ENCODE measurements around the gene SFTA2.

SFTA2 gene

DNA sequence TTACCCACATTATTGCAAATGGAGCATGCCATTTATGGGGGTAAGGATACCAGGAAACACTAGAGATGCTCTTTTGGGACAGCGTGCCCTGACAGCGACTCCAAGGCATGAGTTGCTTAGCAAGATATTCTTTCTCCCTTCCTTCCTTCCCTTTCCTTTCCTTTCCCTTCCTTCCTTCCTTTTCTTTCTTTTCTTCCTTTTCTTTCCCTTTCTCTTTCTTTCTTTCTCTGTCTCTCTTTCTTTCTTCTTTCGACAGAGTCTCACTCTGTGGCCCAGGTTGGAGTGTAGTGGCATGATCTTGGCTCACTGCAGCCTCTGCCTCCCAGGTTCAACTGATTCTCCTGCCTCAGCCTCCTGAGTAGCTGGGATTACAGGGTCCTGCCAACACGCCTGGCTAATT is 12.1 kb upstream of the SFTA2 start:
- no peak for TF ChIP-seq PPARA (CRISPR knock-in tag; IDR thresholded peaks at IDR 0.05; ENCODE audit: borderline replicate concordance)
- no peak for TF ChIP-seq RARB (CRISPR knock-in tag; IDR thresholded peaks at IDR 0.05)
- TF ChIP-seq, protein P1, sequence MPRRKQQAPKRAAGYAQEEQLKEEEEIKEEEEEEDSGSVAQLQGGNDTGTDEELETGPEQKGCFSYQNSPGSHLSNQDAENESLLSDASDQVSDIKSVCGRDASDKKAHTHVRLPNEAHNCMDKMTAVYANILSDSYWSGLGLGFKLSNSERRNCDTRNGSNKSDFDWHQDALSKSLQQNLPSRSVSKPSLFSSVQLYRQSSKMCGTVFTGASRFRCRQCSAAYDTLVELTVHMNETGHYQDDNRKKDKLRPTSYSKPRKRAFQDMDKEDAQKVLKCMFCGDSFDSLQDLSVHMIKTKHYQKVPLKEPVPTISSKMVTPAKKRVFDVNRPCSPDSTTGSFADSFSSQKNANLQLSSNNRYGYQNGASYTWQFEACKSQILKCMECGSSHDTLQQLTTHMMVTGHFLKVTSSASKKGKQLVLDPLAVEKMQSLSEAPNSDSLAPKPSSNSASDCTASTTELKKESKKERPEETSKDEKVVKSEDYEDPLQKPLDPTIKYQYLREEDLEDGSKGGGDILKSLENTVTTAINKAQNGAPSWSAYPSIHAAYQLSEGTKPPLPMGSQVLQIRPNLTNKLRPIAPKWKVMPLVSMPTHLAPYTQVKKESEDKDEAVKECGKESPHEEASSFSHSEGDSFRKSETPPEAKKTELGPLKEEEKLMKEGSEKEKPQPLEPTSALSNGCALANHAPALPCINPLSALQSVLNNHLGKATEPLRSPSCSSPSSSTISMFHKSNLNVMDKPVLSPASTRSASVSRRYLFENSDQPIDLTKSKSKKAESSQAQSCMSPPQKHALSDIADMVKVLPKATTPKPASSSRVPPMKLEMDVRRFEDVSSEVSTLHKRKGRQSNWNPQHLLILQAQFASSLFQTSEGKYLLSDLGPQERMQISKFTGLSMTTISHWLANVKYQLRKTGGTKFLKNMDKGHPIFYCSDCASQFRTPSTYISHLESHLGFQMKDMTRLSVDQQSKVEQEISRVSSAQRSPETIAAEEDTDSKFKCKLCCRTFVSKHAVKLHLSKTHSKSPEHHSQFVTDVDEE (CRISPR knock-in tag; IDR thresholded peaks at IDR 0.05), result no peak
- TF ChIP-seq OSR1 (CRISPR knock-in tag; IDR thresholded peaks at IDR 0.05), result no peak
- TF ChIP-seq, protein P2, sequence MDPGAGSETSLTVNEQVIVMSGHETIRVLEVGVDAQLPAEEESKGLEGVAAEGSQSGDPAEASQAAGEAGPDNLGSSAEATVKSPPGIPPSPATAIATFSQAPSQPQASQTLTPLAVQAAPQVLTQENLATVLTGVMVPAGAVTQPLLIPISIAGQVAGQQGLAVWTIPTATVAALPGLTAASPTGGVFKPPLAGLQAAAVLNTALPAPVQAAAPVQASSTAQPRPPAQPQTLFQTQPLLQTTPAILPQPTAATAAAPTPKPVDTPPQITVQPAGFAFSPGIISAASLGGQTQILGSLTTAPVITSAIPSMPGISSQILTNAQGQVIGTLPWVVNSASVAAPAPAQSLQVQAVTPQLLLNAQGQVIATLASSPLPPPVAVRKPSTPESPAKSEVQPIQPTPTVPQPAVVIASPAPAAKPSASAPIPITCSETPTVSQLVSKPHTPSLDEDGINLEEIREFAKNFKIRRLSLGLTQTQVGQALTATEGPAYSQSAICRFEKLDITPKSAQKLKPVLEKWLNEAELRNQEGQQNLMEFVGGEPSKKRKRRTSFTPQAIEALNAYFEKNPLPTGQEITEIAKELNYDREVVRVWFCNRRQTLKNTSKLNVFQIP (CRISPR knock-in tag; IDR thresholded peaks at IDR 0.05; ENCODE audit: borderline replicate concordance, low read depth), result no peak
- no peak for ATAC-seq

DNA sequence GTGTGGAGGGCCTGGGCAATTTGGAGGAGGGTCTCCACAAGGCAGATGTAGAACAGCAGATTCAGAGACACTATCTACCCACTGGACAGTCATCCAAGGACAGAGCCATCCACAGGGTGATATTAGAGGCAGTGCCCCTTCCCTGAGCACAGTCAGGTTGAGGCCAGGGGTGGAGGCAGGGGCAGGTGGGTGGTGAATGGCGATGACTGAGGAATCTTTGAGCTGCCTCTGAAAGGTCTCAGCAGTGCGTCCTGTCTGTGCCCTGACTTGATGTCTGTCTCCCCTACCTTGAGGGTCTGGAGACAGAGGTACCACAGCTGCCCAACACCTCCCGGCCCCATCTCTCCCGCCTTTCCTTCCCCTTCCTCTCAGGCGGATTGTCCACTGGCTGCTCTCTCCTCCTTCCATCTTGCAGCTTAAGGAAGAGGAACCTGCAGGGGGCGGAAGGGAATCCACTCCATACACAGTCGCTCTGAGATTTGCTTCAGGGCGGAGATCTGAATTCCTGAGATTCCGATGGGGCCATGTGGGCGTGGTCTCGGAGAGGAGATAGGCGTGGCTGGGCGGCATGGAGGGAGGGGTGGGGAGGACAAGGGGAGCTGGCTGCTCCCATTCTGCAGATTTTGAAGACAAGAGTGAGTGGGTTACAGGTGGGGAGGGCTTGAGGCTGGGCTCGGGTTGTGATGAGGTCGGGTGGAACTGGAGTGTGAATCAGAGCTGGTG is 10.5 kb upstream of the SFTA2 start:
- TF ChIP-seq TCF4 (CRISPR knock-in tag; IDR thresholded peaks at IDR 0.05; ENCODE audit: borderline replicate concordance) (no peak), ESRRG (CRISPR knock-in tag; IDR thresholded peaks at IDR 0.05) (no peak), OSR1 (CRISPR knock-in tag; IDR thresholded peaks at IDR 0.05) (no peak), TOX (CRISPR knock-in tag; IDR thresholded peaks at IDR 0.05; ENCODE audit: borderline replicate concordance) (no peak), ISL1 (CRISPR knock-in tag; IDR thresholded peaks at IDR 0.05) (no peak), ZFP3 (CRISPR knock-in tag; IDR thresholded peaks at IDR 0.05) (no peak), BACH2 (CRISPR knock-in tag; IDR thresholded peaks at IDR 0.05; ENCODE audit: borderline replicate concordance) (no peak), PPARA (CRISPR knock-in tag; IDR thresholded peaks at IDR 0.05; ENCODE audit: borderline replicate concordance) (no peak)
- TF ChIP-seq, protein P3, sequence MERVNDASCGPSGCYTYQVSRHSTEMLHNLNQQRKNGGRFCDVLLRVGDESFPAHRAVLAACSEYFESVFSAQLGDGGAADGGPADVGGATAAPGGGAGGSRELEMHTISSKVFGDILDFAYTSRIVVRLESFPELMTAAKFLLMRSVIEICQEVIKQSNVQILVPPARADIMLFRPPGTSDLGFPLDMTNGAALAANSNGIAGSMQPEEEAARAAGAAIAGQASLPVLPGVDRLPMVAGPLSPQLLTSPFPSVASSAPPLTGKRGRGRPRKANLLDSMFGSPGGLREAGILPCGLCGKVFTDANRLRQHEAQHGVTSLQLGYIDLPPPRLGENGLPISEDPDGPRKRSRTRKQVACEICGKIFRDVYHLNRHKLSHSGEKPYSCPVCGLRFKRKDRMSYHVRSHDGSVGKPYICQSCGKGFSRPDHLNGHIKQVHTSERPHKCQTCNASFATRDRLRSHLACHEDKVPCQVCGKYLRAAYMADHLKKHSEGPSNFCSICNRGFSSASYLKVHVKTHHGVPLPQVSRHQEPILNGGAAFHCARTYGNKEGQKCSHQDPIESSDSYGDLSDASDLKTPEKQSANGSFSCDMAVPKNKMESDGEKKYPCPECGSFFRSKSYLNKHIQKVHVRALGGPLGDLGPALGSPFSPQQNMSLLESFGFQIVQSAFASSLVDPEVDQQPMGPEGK (CRISPR knock-in tag; IDR thresholded peaks at IDR 0.05; ENCODE audit: borderline replicate concordance), result no peak
- TF ChIP-seq, protein P1 (CRISPR knock-in tag; IDR thresholded peaks at IDR 0.05), result no peak
- TF ChIP-seq, protein P4, sequence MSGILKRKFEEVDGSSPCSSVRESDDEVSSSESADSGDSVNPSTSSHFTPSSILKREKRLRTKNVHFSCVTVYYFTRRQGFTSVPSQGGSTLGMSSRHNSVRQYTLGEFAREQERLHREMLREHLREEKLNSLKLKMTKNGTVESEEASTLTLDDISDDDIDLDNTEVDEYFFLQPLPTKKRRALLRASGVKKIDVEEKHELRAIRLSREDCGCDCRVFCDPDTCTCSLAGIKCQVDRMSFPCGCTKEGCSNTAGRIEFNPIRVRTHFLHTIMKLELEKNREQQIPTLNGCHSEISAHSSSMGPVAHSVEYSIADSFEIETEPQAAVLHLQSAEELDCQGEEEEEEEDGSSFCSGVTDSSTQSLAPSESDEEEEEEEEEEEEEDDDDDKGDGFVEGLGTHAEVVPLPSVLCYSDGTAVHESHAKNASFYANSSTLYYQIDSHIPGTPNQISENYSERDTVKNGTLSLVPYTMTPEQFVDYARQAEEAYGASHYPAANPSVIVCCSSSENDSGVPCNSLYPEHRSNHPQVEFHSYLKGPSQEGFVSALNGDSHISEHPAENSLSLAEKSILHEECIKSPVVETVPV (CRISPR knock-in tag; IDR thresholded peaks at IDR 0.05), result no peak
- peak; percentile 96 for ATAC-seq

DNA sequence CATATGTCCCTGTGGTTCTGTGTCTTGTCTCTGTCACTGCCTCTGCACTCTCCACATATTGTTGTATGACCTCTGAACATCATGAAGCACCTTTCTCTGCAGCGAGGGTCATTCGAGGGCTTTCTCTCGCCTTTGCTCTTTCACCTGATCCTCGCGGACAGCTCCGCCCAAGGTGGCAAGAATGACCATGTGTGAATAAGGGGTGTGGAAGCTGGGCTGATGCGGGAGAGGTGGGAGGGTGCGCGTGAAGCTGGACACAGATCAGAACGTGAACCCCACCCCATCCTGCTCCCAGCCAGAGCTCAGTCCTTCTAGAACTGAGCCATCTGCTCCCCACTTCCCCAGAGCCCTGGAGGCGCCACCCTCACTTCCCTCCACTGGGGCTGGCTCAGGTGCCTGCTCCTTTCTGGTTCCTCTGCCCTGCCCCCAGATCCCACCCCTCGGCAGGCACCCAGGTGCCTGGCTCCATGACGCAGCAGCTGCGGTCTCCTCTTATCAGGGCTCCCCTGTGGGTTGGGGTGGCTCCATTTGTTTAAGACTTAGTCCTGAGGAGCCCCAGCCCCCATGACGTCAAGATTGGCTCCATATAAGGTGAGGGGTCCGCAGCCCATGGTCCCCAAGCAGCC is 8.5 kb upstream of the SFTA2 start, which contains the start of gene MUCL3:
Gene MUCL3, plus strand, starts transcription at position 613 of the 626 bp plus-strand sequence. CDS start 27 bp downstream, outside the sequence.
- TF ChIP-seq TCF4 (CRISPR knock-in tag; IDR thresholded peaks at IDR 0.05; ENCODE audit: borderline replicate concordance) (no peak), SNAI2 (CRISPR knock-in tag; IDR thresholded peaks at IDR 0.05) (no peak), CSDC2 (CRISPR knock-in tag; IDR thresholded peaks at IDR 0.05) (no peak), RARB (CRISPR knock-in tag; IDR thresholded peaks at IDR 0.05) (no peak), BACH2 (CRISPR knock-in tag; IDR thresholded peaks at IDR 0.05; ENCODE audit: borderline replicate concordance) (no peak), PPARA (CRISPR knock-in tag; IDR thresholded peaks at IDR 0.05; ENCODE audit: borderline replicate concordance) (no peak), GLIS3 (CRISPR knock-in tag; IDR thresholded peaks at IDR 0.05) (no peak), ZNF70 (CRISPR knock-in tag; IDR thresholded peaks at IDR 0.05) (no peak)
- TF ChIP-seq, protein P2 (CRISPR knock-in tag; IDR thresholded peaks at IDR 0.05; ENCODE audit: borderline replicate concordance, low read depth), result no peak
- TF ChIP-seq, protein P1 (CRISPR knock-in tag; IDR thresholded peaks at IDR 0.05), result no peak
- no peak for ATAC-seq

Data from SK-N-SH treated with all-trans-retinoic acid at 6 μM for 48 hours (cell line).